ENCODE measurements around the gene TM7SF2. TPM values are rescaled to one million over a fixed set of nuclear protein-coding genes. Genes with fewer than 3 reads are reported as not detected.
A peak's percentile ranks its signal among the peaks of the same experiment; 100 is the strongest.

The TM7SF2 gene
- total RNA-seq, 4 donors from 2014 or later = 7.1 to 25.2 (median 18.3) TPM

- Histone ChIP-seq H3K4me3 (no peak overlapping the region), H3K4me1 (no peaks in the 10 kb centered on the region), H3K9me3 (no peaks in the 10 kb centered on the region), H3K27me3 (no peaks in the 10 kb centered on the region), H3K36me3 (no peaks in the 10 kb centered on the region), H3K27ac (no peak overlapping the region)
- ATAC-seq = no peak
- 90 to 100% methylated on average over 2 to 4 of the region's 4 CpGs for WGBS, 2 donors (ENCODE audit: low coverage in 1 of 2)
- no peak for TF ChIP-seq POLR2A (IDR thresholded peaks at IDR 0.05)
- no peak for TF ChIP-seq EP300 (IDR thresholded peaks at IDR 0.05)
- TF ChIP-seq CTCF (IDR thresholded peaks at IDR 0.05) = no peak
- TF ChIP-seq POLR2AphosphoS5 (IDR thresholded peaks at IDR 0.05) = no peak
Observed at GRCh38 chr11:65077451-65077850, 34.2 kb upstream of the TM7SF2 start.

- H3K27ac ChIP-seq = no peak overlapping the region
- H3K27me3 ChIP-seq = no peaks in the 10 kb centered on the region
- H3K9me3 ChIP-seq = no peaks in the 10 kb centered on the region
- no peak overlapping the region for H3K4me3 ChIP-seq
- no peaks in the 10 kb centered on the region for H3K36me3 ChIP-seq
- peaks cover 0 to under 1% (median 0%) of the 10 kb centered on the region in 3 donors for H3K4me1 ChIP-seq
- TF ChIP-seq POLR2AphosphoS5 (IDR thresholded peaks at IDR 0.05) (no peak), POLR2A (IDR thresholded peaks at IDR 0.05) (no peak), CTCF (IDR thresholded peaks at IDR 0.05) (peak in 3 of 4 experiments; percentile 33 to 56 (median 56)), EP300 (IDR thresholded peaks at IDR 0.05) (no peak)
- WGBS, 2 donors (ENCODE audit: low coverage in 1 of 2) = 53 to 80% methylated on average over 1 to 3 of the region's 3 CpGs
- no peak for ATAC-seq
Observed at GRCh38 chr11:65078151-65078550, 33.5 kb upstream of the TM7SF2 start.

GRCh38 chr11:65078786-65079342, 32.8 kb upstream of the TM7SF2 start:
- no peak overlapping the region for H3K4me3 ChIP-seq
- H3K27me3 ChIP-seq = no peaks in the 10 kb centered on the region
- H3K9me3 ChIP-seq = no peaks in the 10 kb centered on the region
- no peaks in the 10 kb centered on the region for H3K36me3 ChIP-seq
- ATAC-seq = no peak
- no peak overlapping the region for H3K27ac ChIP-seq
- H3K4me1 ChIP-seq = peaks cover 0 to 7% (median 5%) of the 10 kb centered on the region in 3 donors
- TF ChIP-seq POLR2A (IDR thresholded peaks at IDR 0.05) (no peak), CTCF (IDR thresholded peaks at IDR 0.05) (no peak), POLR2AphosphoS5 (IDR thresholded peaks at IDR 0.05) (no peak), EP300 (IDR thresholded peaks at IDR 0.05) (no peak)
- 40 to 100% methylated on average over 1 to 3 of the region's 9 CpGs for WGBS, 2 donors (ENCODE audit: low coverage in 1 of 2)

GRCh38 chr11:65083134-65083833, 28.4 kb upstream of the TM7SF2 start:
- 2 to 10% methylated on average over 2 to 6 of the region's 13 CpGs for WGBS, 2 donors (ENCODE audit: low coverage in 1 of 2)
- Histone ChIP-seq H3K9me3 (no peaks in the 10 kb centered on the region), H3K4me3 (peak overlapping the region; percentile 68 to 81), H3K4me1 (peaks cover 0 to 24% (median 14%) of the 10 kb centered on the region in 3 donors), H3K27me3 (no peaks in the 10 kb centered on the region), H3K36me3 (peaks cover 0 to 33% of the 10 kb centered on the region in 2 donors), H3K27ac (peak overlapping the region in 3 of 4 donors; percentile 92 to 97 (median 94))
- ATAC-seq = no peak
- TF ChIP-seq CTCF (IDR thresholded peaks at IDR 0.05) (no peak), EP300 (IDR thresholded peaks at IDR 0.05) (no peak)

Data from gastroesophageal sphincter (tissue), 4 donors.